Iris pigment epithelial cell (primary cell): Measurements from ENCODE around the gene AADAC.
"Not testable (repeated sequence)": the region's sequence is repeated elsewhere in the genome, so short reads cannot be mapped to it uniquely, and the experiment has no call there.

Experiments
- DNase-seq: peaks from one replicate; pipeline ENCODE4 v3.0.0-alpha.2; 2011; ENCODE audit warnings: low read depth

Gene AADAC

GRCh38 chr3:151796105-151796680, 17.7 kb upstream of the AADAC start:
- peak; percentile 45 for DNase-seq

DNA sequence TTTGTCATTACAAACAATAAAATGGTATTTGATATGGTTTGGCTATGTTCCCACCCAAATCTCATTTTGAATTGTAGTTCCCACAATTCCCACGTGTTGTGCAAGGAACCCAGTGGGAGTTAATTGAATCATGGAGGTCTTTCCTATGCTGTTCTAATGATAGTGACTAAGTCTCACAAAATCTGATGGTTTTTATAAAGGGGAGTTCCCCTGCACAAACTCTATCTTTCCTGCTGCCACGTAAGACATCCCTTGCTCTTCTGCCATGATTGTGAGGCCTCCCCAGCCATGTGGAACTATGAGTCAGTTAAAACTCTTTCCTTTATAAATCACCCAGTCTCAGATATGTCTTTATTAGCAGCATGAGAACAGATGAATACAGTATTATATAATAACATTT, 15.4 kb upstream of the AADAC start:
- peak; percentile 42 for DNase-seq

DNA sequence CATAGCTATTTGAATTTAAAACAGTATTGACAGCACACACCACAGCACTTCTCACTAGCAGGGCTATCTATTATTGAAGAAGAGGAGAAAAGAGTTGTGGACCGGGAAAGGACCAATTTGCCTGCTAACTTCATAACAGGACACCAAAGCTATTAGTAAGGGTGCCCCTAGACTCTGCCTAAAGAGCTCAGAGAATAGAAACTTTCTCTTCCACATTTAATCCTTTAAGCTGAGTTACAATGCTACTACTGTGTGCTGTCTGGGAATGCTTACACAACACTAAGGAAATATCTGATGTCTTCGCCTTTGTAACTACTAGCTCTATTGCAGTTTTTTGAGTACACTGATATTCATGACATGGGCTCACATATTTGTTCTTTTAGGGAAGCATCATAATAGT, 13.5 kb upstream of the AADAC start:
- DNase-seq = peak; percentile 26

DNA sequence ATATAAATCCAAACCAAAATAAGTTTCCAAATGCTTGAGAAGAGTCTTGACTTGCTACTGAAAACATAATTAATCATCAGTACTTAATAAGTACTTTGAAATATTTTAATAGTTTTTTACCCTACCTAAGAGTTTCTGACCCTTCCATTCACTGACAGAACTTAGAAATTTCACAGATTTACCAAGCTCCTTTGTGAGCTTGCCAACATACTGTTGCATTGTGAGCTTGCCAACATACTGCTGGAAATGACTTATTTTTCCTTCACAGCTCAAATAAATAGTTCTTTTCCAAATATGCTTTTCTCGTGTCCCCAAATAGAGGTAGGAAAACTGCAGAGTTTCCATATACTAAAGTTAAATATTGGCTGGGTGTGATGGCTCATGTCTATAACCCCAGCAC, 9.6 kb upstream of the AADAC start:
- DNase-seq = no peak

DNA sequence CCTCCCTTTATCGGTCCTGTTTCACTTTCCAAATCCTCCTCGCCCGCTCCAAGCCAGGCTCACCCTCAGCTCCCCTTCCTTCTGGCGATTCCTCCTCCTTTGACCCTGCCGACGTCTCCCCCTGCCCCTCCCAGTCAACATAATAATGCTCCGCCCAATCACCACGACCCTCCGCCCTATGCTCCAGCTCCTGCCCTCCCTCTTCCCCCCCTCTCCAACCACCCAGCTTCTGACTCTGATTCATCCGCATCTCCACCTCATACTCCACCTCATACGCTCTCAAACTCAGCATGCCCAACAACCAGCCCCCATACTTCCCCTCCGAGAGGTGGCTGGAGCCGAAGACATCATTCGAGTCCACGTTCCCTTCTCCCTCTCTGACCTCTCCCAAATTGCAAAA, 7.1 kb upstream of the AADAC start:
- DNase-seq = no peak

GRCh38 chr3:151808926-151809325, 5.0 kb upstream of the AADAC start:
- not testable (repeated sequence) for DNase-seq

- no peak for DNase-seq
Observed at GRCh38 chr3:151811474-151811873, 2.4 kb upstream of the AADAC start.

DNA sequence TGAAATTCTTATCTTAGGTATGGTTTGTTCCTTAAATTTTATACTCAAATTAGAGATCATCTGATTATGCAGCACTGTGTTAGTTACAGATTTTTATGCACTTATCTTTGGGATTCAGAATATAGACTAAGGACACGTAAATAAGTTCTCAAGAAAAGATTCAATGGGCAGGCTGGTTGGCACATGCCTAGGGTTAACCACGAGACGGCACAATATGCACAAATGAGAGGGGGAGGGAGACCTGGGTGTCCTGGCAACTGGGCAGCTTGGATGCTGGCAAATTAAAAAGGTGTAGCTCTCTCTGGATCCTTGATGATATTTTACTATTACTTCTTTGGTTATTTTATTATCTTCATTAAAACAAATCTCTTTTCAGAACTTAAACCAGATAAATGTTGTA, 672 bp downstream of the AADAC start:
- DNase-seq = no peak

GRCh38 chr3:151816091-151816604, 2.2 kb downstream of the AADAC start:
- DNase-seq = peak; percentile 68

DNA sequence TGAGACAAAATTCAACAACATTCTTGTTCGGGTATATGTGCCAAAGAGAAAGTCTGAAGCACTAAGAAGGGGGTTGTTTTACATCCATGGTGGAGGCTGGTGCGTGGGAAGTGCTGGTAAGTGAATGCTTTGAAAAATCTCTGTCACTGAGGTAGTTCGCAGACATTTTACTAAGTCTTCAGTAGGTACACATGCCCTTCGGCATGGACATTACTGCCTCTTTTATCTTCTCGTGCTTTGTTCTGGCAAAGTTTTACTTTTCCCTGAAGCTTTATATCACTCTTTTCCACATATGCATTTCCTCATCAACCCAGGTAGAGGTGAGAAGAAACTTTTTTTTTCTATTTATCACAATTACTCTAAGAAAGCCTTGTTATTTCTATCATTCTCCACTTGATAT, 3.6 kb downstream of the AADAC start:
- DNase-seq = no peak

DNA sequence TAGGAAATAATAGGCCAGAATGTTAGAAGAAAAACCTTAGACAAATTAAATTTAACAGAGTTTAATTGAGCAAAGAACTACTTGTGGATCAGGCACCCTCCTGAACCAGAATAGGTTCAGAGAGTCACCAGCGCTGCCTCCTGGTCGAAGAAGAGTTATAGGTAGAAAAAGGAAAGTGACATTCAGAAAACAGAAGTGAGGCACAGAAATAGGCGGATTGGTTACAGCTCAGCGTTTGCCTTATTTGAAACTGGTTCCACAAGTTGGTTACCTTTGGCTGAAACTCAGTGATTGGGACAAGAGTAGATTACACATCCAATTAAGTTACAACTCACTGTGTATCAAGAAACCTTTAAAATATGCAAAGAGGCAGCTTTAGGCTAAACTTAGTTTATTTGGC, 4.4 kb downstream of the AADAC start:
- no peak for DNase-seq

GRCh38 chr3:151819910-151820309, 6.0 kb downstream of the AADAC start:
- no peak for DNase-seq

DNA sequence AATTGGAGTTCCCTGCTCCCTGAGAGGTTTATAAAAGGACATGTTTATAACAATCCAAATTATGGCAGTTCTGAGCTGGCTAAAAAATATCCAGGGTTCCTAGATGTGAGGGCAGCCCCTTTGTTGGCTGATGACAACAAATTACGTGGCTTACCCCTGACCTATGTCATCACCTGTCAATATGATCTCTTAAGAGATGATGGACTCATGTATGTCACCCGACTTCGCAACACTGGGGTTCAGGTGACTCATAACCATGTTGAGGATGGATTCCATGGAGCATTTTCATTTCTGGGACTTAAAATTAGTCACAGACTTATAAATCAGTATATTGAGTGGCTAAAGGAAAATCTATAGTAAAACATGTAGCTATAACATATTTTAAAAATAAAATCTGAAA, 13.9 kb downstream of the AADAC start:
- peak; percentile 17 for DNase-seq

GRCh38 chr3:151835751-151836525, 22.0 kb downstream of the AADAC start:
- peak; percentile 75 for DNase-seq

GRCh38 chr3:151837057-151837456, 23.1 kb downstream of the AADAC start:
- DNase-seq = peak; percentile 82

- DNase-seq = peak; percentile 86
Observed at GRCh38 chr3:151838574-151839312, 24.8 kb downstream of the AADAC start.

GRCh38 chr3:151839313-151839631, 25.4 kb downstream of the AADAC start:
- no peak for DNase-seq

- DNase-seq = peak; percentile 27
Observed at GRCh38 chr3:151841801-151842200, 27.9 kb downstream of the AADAC start.

DNA sequence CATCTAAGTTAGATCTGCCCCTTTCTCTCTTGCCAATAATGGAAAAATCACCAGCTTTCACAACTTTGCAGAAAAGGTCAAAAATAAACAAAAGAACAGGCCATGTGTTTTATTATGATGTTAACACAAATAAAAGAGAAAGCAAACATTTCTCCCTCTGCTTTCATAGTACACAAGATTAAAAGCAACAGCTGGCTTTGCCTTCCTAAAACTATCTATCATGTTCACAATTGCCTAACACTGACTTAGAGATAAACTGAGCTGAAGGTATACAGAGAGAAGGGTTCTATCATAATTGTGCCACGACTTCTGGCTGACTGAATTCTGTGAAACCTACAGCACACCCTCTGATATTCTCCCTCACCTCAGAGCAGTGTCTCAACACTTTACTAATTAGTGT, 29.4 kb downstream of the AADAC start:
- DNase-seq = peak; percentile 37

DNA sequence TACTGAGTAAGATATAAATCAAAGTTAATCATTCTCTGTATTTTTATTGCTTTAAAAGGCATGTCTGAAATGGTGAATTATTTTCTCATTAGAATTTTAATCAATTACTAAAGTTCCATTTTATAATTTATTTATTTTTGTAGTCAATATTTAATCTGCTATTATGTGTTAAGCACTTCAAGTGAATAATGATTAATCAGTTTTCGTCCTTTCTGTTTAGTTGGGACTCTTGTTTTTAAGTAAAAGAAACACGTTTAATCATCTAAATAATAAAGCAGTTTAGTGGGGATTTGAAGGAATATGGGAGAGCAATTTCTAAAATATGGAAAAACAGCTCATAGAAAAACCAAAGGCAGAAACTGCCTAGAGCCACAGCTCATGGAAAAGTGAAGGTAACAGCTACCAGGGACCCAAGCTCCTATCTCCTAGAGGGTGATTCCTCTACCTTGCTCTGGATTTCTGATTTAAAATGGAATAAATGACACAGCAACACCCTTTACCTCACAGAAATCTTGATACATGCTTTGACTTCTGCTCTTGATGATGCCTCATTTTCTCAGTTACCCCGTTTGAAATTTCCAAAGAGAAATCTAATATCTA, 31.5 kb downstream of the AADAC start:
- no peak for DNase-seq

DNA sequence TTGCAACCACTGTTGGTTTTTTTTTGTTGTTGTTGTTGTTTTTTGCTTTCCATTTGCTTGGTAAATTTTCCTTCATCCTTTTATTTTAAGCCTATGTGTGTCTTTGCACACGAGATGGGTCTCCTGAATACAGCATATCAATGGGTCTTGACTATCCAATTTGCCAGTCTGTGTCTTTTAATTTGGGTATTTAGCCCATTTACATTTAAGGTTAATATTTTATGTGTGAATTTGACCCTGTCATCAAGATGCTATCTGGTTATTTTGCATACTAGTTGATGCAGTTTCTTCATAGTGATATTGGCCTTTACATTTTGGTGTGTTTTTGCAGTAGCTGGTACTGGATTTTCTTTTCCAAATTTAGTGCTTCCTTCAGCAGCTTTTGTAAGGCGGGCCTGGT, 36.1 kb downstream of the AADAC start:
- not testable (repeated sequence) for DNase-seq

DNA sequence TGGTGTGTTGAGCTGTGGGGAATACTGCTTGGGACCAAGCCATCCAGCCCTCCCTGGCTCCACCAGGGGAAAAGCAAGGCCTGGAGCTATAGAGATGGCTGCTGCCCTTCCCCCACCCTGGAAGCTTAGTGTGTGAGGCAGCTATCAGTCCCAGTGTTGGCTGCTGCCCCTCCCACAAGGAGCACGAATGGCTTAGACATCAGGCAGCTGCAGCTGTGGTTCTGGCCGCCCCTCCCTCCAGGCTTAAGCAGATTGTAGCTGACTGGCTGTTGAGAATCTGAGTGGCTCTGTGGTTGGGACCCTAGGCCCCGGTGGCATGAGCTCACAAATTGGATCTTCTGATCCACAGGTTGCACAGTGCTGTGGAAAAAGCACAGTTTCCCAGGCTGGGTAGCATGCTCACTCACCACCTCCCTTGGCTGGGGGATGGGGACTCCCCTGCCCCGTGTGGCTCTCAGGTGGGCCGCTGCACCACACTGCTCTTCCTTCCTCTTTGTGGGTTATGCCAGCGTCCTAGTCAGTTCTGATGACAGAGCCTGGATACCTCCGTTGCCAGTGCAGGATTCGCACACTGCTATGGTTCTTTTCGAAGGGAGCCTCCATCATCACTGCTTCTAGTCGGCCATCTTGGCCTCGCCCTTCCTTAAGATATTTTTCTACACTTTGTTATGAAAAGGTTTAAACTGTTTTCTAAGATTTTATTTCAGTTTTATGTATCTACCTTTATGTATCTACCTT, 38.3 kb downstream of the AADAC start:
- no peak for DNase-seq
